DMS79 (cell line): Measurements from ENCODE around the gene A4GALT.
"Not testable (repeated sequence)": the region's sequence is repeated elsewhere in the genome, so short reads cannot be mapped to it uniquely, and the experiment has no call there.

Experiments used
- DNase-seq: peaks from one replicate; lab custom pipeline; 2025; lab: John Stamatoyannopoulos, UW

A4GALT gene

DNA sequence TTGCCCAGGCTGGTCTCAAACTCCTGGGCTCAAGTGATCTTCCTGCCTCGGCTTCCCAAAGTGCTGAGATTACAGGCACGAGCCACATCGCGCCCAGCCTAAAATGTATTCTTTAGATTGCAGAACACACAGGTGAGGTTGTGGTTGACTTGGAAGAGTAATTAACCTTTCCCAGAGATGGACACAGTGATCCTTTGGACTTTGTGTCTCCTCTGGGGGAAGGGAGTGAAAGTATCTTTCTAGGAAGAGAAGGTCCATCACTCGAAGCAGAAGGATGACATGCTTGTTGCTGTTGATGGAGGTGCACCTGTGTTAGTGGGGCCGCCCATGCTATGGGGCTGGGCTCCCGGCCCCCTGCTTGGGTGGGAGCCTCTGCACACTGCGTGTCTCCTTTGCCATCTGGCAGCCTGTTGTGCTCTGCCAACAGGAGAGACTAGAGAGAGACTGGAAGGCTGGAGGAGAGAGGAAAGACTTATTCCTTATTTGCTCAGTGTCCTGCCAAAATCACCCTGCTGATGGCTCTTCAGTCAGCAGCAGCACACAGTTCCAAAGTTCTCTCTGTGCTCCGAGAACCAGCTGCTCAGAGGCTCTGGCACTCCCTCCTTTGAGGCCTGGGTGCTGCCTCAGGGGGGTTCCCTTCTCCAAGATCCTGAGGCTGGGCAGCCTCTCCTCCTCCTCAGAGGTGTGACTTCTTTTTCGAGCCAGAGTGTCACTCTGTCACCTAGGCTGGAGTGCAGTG, 38.4 kb downstream of the A4GALT start:
- DNase-seq = no peak

DNA sequence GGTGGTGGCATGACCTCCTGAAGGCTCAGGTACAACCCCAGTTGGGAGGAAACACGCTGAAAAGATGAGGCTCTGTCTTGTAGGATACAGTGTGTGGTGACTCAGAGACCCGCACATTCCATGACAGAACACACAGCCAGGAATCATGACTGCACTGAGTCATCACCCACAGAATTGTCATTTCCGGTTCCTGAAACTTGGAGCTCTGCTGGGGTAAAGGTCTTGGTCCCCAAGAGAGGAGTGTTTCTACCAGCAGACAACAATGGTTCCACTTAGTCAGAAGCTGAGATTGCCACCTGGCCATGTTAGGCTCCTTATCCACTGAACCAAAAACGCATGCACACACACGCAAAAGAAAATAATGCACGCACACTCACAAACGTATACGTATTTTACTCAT, 40.0 kb downstream of the A4GALT start:
- DNase-seq = no peak

DNA sequence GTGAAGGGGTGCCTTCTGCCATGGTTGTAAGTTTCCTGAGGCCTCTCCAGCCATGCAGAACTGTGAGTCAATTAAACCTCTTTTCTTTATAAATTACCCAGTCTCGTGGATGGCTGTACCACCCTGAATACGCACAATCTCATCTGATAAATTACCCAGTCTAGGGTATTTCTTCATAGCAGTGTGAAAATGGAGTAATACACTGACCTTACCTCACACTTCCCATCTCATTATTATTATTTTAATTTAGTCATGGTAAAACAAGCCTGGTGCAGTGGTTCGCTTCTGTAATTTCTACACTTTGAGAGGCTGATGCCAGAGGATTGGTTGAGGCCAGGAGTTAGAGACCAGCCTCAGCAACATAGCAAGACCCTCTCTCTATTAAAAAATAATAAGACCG, 41.0 kb downstream of the A4GALT start:
- DNase-seq = no peak

DNA sequence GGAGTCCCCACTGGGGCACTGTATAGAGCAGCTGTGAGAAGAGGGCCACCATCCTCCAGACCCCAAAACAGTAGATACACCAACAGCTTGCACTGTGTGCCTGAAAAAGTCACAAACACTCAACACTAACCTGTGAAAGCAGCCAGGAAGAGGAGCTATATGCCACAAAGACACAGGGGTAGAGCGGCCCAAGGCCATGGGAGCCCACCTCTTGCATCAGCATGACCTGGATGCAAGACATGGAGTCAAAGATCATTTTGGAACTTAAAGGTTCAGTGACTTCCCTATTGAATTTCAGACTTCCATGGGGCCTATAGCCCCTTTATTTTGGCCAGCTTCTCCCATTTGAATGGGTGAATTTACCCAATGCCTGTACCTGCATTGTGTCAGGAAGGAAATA, 41.8 kb downstream of the A4GALT start:
- DNase-seq = no peak

DNA sequence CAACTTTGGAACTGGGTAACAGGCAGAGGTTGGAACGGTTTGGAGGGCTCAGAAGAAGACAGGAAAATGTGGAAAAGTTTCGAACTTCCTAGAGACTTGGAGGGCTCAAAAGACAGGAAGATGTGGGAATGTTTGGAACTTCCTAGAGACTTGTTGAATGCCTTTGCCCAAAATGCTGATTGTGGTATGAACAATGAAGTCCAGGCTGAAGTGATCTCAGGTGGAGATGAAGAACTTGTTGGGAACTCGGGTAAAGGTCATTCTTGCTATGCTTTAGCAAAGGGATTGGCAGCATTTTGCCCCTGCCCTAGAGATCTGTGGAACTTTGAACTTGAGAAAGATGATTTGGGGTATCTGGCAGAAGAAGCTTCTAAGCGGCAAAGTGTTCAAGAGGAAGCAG, 42.7 kb downstream of the A4GALT start:
- DNase-seq = not testable (repeated sequence)

DNA sequence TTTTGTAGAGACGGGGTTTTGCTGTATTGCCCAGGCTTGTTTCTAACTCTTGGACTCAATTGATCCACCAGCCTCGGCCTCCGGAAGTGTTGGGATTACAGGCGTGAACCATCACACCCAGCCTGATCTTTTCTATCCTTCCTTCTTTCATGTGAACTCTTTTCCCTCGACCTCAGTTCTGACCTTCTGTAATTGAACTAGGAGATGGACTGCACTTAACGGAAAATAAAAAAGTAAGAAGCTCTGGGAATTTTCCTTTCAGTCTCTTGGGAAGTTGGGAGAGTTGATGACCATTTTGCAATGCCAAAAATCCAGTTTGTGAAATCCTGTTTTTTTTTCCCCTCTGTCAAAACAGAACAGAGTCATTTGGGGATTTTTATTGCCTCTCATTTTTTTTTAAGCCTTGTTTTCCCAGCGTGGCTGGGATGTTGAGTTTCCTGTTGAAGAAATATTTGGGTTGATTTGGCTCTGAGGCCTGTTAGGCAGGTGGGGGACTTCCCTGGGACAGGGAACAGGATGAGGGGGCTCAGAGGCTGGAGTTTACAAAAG, 44.5 kb downstream of the A4GALT start:
- no peak for DNase-seq

DNA sequence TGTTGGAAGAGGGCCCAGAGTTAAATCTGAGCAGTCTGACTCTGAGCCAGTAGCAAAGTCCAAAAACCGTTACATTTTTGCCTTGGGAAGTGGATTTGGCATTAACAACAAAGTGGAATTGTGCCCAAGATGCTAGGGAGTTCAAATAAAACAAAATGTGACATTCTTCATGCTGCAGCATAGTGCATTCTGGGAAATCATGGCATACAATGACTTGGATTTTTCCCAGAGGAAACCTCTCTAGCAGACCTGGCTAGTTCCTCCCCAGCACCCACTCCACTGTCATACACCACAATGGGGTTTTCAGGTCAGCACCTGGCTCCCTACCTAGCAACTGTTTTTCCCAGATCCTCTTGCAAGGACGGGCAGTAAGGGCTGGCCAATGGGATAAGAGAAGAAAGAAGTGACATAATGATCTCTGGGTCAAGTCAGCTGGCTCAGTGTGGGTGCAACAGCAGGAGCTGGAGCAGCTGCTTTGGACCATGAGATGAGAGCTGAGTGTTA, 46.7 kb downstream of the A4GALT start:
- DNase-seq = no peak

DNA sequence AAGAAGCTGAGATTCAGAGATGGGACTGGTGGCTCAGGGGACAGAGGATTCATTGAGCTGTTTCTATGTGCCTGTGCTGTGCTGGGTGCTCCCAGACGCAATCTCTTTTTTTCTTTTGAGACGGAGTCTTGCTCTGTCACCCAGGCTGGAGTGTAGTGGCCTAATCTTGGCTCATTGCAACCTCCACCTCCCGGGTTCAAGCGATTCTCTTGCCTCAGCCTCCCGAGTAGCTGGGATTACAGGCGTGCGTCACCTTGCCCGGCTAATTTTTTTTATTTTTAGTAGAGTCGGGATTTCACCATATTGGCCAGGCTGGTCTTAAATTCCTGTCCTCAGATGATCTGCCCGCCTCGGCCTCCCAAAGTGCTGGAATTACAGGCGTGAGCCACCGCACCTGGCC, 47.6 kb downstream of the A4GALT start:
- DNase-seq = not testable (repeated sequence)

DNA sequence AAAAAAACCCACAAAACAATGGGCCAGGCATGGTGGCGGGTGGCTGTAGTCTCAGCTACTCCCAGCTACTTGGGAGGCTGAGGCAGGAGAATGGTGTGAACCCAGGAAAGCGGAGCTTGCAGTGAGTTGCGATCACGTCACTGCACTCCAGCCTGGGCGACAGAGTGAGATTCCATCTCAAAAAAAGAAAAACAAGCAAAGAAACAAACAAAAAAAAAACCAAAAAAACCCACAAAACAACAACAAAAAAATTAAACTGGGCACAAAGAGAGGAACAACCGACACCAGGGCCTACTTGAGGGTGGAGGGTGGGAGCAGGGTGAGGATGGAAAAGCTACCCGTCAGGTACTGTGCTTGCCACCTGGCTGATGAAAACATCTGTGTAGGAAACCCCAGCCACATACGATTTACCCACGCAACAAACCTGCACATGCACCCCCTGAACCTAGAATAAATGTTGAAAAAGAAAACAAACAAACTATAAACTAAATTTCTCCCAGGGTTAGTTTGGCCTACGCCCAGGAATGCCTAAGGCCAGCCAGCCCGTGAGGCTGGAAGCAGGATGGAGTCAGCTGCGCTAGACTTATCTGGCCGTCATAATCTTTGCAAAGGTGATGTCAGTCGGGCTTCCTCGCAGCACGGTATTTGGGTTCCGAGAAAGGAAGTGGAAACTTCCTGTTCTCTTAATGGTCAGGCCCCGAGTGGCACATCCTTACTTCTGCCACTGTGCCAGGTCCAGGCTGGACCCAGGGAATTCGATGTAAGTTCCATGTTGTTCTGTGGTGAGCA, 49.6 kb downstream of the A4GALT start:
- DNase-seq = no peak

DNA sequence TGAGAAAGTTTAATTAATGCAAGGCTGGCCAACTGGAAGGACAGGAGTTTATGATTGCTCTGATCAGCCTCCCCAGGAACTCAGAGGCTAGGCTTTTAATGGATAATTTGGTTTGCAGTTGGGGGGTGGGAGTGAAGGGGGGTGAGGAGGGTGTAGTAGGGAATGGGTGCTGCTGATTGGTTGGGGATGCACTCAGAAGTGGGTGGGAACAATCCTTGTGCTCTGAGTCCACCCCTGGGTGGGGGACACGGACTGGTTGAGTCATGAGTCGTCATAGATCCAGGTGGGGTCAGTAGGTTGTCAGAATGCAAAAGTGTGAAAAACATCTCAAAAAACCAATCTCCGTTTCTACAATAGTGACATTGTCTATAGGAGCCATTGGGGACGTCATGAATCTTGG, 50.6 kb downstream of the A4GALT start:
- no peak for DNase-seq

DNA sequence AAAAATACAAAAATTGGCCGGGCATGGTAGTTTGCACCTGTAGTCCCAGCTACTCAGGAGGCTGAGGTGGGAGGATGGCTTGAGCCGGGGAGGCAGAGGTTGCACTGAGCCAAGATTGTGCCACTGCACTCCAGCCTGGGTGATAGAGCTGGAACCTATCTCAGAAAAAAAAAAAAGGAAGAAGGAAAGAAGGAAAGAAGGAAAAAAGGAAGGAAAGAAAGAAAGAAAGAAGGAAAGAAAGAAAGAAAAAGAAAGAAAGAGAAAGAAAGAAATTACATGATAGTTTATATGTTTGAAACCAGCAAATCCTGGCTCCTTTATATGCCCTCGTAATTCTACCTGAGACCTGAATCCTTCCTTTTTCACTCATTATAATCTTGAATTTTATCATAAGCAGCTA, 54.3 kb downstream of the A4GALT start:
- not testable (repeated sequence) for DNase-seq

DNA sequence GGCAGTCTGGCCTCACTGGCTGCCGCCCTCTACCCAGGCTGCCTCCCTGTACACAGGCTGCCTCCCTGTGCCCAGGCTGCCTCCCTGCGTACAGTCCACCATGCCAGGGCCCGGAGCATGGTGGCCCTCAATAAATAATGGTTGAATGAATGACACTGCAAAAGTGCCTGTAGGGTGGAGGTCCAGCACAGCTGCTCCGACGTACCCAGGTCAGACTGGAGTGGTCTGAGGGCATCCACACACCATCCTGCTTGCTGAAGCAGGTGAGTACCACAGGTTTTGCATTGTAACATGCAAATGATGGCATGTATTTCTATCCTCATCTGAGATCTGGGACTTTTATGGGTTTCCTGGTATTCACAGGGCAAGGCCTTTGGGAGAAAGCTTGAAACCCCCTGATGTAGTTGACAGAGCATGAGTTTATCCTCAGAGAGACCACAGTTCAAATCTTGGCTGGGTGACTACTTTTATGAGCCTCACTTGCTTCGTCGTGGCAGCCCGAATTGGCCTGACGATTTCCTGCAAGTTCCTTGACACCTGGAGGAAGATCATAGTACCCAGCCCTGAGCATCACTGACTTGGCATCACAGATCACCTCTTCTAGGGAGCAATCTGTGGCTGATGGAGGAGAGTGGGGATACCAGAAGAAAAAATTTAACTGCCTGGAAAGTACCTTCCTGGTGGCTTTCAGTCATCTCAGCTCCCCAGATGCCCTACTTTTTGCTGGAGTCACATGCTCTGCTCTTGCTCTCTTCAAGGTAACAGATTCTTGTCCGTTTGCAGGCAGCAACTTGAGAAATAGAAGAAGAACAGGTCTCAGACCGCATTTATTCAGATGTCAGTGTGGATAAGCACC, 55.5 kb downstream of the A4GALT start:
- DNase-seq = no peak

DNA sequence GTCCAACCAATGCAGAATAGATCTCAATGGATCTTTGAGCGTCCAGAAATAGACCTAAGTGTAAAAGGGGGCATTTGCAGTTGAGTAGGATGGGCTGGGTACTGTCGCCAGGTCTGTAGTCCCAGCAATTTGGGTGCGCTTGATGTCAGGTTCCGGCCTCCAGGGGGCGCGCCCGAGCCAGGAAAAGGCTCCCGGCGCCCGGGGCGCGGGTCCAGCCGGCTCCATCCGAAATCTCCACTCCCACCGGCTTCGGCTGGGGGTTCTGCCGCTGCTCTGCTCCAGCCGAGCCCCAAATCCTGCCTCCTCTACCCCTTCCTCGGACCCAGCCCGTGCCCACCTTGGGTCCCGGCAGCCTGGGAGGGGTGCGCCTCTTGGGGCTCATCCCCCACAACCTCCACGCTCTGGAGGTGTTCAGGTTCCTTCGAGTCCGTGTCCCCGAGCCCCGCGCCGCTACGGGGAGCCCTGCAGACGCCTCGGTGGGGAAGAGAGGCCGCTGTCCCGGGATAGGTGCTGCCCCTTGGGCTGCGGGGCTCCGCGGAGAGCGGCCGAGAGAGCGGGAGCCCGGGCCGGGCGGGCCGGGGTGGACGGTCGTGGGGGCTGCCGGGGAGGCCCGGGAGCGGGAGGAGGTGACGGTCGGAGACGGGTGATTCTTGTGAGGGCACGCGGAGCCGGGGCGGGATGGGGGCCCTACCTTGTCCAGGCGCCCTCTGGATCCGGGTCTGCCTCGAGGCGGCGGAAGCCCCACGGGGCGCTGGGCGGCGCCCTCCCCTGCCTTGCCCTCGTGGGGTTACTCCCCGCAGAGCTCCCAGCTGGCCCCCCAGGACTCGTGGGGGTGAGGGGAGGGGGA, 58.5 kb downstream of the A4GALT start:
- DNase-seq = no peak

DNA sequence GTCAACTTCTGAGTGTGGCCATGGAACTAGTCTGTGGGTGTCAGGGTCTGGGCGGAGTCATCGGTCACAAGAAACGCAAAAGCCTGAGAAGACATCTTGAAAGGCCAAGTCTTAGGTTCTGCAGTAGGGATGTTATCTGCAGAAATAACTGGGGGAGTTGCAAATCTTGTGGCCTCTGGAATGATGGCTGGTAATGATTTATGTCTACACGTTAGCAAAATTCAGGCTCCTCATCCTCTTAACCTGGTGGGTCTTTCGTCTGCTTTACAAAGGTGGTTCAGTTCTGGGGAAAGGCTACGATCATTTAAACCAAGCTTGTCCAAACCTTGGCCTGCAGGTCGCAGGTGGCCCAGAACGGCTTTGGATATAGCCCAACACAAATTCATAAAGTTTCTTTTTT, 64.1 kb downstream of the A4GALT start:
- no peak for DNase-seq

DNA sequence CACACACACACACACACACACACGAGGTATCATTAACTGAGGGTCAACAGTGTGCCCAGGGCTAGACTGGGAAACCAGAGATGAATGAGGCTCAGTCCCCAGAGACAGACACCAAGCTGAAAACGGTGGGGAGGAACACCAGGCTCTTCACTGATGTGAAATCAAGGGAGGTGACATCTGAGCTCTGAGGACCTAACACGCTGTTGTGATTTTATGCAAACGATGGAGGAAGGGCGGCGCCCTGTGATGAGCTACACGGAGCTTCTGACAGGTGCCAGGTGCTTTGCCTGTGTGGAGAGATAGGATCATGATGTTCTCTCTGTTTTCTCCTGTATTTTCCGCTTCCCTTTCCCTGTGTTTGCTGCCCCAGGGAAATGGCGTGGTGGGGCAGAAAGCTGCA, 65.0 kb downstream of the A4GALT start:
- no peak for DNase-seq

DNA sequence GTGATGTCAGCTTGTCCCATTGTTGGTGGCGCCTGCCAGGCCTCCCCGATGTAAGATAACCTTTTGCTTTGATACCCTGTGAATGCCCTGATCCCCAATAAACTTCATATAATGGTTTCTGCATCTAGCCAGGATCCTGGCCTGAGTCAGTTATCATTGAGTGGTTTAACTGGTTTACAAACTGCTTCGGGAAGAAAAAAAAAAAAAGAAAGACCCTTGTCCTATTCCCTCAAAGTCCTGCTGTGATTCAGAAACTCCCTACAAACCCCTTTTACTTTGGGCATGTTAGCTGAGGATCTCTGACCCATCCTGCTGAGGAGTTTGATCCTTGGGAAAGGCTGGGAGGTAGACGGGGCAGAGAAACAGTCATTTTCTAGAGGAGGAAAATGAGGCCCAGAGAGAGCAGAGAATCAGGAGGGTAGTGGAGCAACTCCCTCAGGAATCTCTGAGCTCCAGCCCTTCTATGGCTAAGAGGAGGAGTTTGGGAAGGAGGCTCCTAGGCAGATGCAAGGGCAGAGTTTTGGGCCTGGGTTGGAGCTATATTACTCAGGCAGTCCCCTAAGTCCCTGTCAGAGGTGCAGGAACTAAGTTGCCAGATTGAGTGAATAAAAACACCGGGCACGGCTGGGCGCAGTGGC, 66.1 kb downstream of the A4GALT start:
- no peak for DNase-seq

DNA sequence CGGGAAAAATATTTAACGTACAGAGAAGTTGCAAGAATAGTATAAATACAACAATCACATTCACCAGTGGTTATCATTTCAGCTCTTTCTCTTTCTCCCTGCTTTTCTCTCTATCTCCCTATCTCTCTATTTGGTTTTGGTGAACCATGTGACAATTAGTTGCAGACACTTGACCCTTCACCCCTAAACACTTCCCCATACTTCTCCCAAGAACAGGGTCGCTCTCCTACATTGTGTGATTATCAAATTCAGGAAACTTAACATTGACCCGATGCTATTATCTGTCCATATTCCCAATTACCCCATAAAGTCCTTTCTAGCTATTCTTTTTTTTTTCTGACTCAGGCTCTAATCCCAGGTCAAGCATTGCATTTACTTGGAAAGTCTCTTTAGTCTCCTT, 66.7 kb downstream of the A4GALT start:
- no peak for DNase-seq

DNA sequence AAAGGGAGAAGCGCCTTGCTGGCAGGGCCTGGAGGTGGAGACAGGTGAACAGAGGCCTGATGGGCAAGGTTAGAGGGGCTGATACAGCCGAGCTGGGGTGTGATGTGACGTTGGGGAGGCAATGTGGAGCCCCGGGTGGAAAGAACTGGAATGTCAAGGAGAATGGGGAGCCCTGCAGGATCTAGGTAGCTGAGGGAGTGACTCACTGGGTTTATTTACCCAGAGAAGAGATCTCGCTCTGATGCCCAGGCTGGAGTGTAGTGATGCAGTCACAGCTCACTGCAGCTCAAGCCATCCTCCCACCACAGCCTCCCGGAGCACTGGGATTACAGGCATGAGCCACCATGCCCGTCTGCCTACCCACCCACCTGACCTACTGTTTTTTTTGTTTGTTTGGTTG, 69.5 kb downstream of the A4GALT start:
- DNase-seq = no peak

DNA sequence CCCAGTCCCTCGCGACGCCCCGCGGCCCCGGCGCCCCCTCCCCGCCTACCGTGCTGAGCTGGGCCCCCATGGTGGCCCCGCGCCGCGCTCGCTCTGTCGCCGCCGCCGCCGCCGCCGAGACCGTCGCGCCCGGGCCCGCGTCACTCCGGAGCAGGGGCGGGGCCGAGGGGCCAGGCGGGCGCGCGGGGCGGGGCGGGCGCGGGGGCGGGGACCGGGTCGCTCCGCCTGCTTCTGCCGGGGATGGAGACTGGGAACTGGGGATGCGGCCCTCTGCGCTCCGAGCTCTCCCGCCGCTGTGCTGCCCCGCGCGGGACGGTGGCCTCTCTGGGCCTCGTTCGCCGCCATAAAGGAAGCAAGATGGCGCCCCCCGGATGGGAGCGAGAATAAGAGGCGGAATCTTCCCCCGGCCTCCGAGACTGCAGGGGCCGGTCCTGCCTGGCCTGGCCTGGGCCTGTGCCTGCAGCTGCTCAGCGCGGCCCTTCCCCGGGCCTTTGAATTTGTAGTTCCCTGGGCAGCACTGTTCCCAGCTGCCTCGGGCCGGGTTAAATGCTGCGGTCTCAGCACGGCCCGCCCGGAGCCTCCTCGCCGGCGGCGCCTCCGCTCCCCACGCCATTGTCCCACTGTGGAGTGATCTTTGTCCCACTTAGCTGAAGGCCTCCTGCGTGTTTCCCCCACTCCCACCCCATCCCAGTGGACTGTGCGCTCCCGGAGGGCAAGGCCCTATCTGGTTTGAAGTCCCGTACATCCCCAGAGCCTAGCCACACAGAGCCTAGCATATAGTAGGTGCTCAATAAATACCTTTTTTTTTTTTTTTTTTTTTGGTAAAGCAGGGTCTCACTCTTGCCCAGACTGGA, 71.2 kb downstream of the A4GALT start, which contains the start of gene CYB5R3:
CYB5R3 (minus strand) TSS at position 147 of the 854 bp plus-strand sequence; CDS start at position 70, 77 bp downstream.
- peak; percentile 37 for DNase-seq
